CD4-positive, alpha-beta T cell (primary cell): ENCODE measurements around the gene PRTG. TPM values are rescaled to one million over a fixed set of nuclear protein-coding genes. Genes with fewer than 3 reads are reported as not detected.

ENCODE experiments used
- ATAC-seq: fragments of 200-7000 bp; cut with Tn5 transposase; one replicate; pipeline ENCODE4 v1.10.0; 2022; ENCODE audit warnings: mild to moderate bottlenecking; ENCODE audit not compliant: poor library complexity
- CTCF ChIA-PET: fragments of 350-600 bp; sonication (Branson Sonifier 250); formaldehyde crosslinking; loops from one replicate; lab custom pipeline; 2021; ENCODE audit warnings: antibody characterized with exemption, inconsistent platforms; lab: Charles Lee
- POLR2A ChIA-PET: fragments of 350-600 bp; sonication (Branson Sonifier 250); formaldehyde crosslinking; loops from one replicate; lab custom pipeline; 2021; ENCODE audit warnings: antibody characterized with exemption, inconsistent platforms; lab: Charles Lee
- DNase-seq, 14 experiments: peaks; one replicate each; pipeline ENCODE4 v3.0.0-alpha.2; 2013 to 2020; ENCODE audit warnings: mixed read lengths in 2 of 14
- H3K27ac ChIP-seq, 2 donors: one replicate each; pipeline versions ENCODE4 v1.5.1 to v1.7.0; 2013; ENCODE audit warnings: low read length in 2 of 2, low read depth in 1 of 2, mild to moderate bottlenecking in 1 of 2
- H3K27me3 ChIP-seq, 2 experiments: 1 replicate in 1 of 2; 2 replicates in 1 of 2; pipeline versions ENCODE4 v1.6.1 to v1.7.0; 2013; ENCODE audit warnings: low read length in 2 of 2, control low read depth in 1 of 2, mild to moderate bottlenecking in 1 of 2, moderate library complexity in 1 of 2; ENCODE audit not compliant: insufficient read depth in 2 of 2, control insufficient read depth in 1 of 2
- H3K36me3 ChIP-seq: one replicate; pipeline ENCODE4 v1.6.1; 2013; ENCODE audit warnings: low read length, control low read depth; ENCODE audit not compliant: insufficient read depth
- H3K4me1 ChIP-seq: one replicate; pipeline ENCODE4 v1.6.1; 2013; ENCODE audit warnings: low read length, control low read depth; ENCODE audit not compliant: insufficient read depth
- H3K4me3 ChIP-seq: one replicate; pipeline ENCODE4 v1.5.1; 2013; ENCODE audit warnings: mild to moderate bottlenecking, low read length, moderate library complexity
- H3K9me3 ChIP-seq, 2 experiments: 1 replicate in 1 of 2; 2 replicates in 1 of 2; pipeline versions ENCODE4 v1.6.1 to v1.7.0; 2013; ENCODE audit warnings: low read length in 2 of 2, mild to moderate bottlenecking in 2 of 2, control low read depth in 1 of 2, moderate library complexity in 1 of 2; ENCODE audit not compliant: control insufficient read depth in 1 of 2, insufficient read depth in 1 of 2
- H3K27ac Mint-ChIP-seq: one replicate; pipeline ENCODE4 v1.8.0; 2020; ENCODE audit warnings: mixed read lengths
- H3K27me3 Mint-ChIP-seq: one replicate; pipeline ENCODE4 v1.8.0; 2021; ENCODE audit warnings: mixed read lengths
- H3K36me3 Mint-ChIP-seq: one replicate; pipeline ENCODE4 v1.8.0; 2021; ENCODE audit warnings: low read depth, mixed read lengths
- H3K4me1 Mint-ChIP-seq: one replicate; pipeline ENCODE4 v1.8.0; 2021; ENCODE audit warnings: low read depth, mixed read lengths
- H3K4me3 Mint-ChIP-seq: one replicate; pipeline ENCODE4 v1.8.0; 2020; ENCODE audit warnings: mild to moderate bottlenecking, mixed read lengths
- H3K9me3 Mint-ChIP-seq: one replicate; pipeline ENCODE4 v1.8.0; 2020; ENCODE audit warnings: mixed read lengths
- CTCF ChIP-seq: fragments of 200-600 bp; IDR thresholded peaks from one replicate; pipeline ENCODE4 v1.8.0; 2022; ENCODE audit warnings: antibody characterized with exemption, mild to moderate bottlenecking
- intact Hi-C, 2 experiments: fragments of 100-400 bp; cut with DNase I in 1 of 2; cut with micrococcal nuclease in 1 of 2; formaldehyde crosslinking; loops; one replicate each; pipeline versions ENCODE4 v1.15.1 to v1.9.0; 2023 to 2025; cut with DNase I, micrococcal nuclease
- total RNA-seq, 174 experiments: library from RNA in 2 of 174; stranded (reverse) in 2 of 174; gene quantifications; one replicate each; pipeline ENCODE4 v1.2.3 and lab custom pipeline; 2021 to 2026

PRTG gene
- total RNA-seq, 2 experiments from 2014 or later, result not detected

- no peak overlapping the region for H3K4me3 Mint-ChIP-seq
- H3K4me3 ChIP-seq, result no peak overlapping the region
- ChIA-PET CTCF (no interaction called here), POLR2A (no interaction called here)
- no peaks in the 10 kb centered on the region for H3K36me3 ChIP-seq
- no peak for TF ChIP-seq CTCF
- ATAC-seq (no peak), DNase-seq (no peak)
- no peaks in the 10 kb centered on the region for H3K36me3 Mint-ChIP-seq
- H3K9me3 Mint-ChIP-seq, result no peaks in the 10 kb centered on the region
- no peaks in the 10 kb centered on the region for H3K4me1 ChIP-seq
- H3K27ac ChIP-seq, result no peak overlapping the region
- H3K27ac Mint-ChIP-seq, result no peak overlapping the region
- intact Hi-C loops, result no loop called here
- H3K9me3 ChIP-seq, result no peaks in the 10 kb centered on the region
- no peaks in the 10 kb centered on the region for H3K4me1 Mint-ChIP-seq
- peaks cover 8 to 12% of the 10 kb centered on the region in 2 experiments for H3K27me3 ChIP-seq
- H3K27me3 Mint-ChIP-seq, result peaks cover 57% of the 10 kb centered on the region
Observed at GRCh38 chr15:55574096-55574495, 168.9 kb downstream of the PRTG start.

- no peak for ATAC-seq
- H3K27me3 ChIP-seq, result peaks cover 8 to 12% of the 10 kb centered on the region in 2 experiments
- CTCF ChIA-PET, result no interaction called here
- Mint-ChIP-seq H3K9me3 (no peaks in the 10 kb centered on the region), H3K27ac (no peak overlapping the region), H3K4me1 (no peaks in the 10 kb centered on the region), H3K4me3 (no peak overlapping the region), H3K36me3 (no peaks in the 10 kb centered on the region), H3K27me3 (peaks cover 54% of the 10 kb centered on the region)
- H3K4me3 ChIP-seq, result no peak overlapping the region
- H3K36me3 ChIP-seq, result no peaks in the 10 kb centered on the region
- DNase-seq, result no peak
- TF ChIP-seq CTCF, result no peak
- no peaks in the 10 kb centered on the region for H3K9me3 ChIP-seq
- intact Hi-C loops, result no loop called here
- no peaks in the 10 kb centered on the region for H3K4me1 ChIP-seq
- H3K27ac ChIP-seq, result no peak overlapping the region
- POLR2A ChIA-PET, result no interaction called here
Observed at GRCh38 chr15:55573224-55573623, 169.7 kb downstream of the PRTG start.

GRCh38 chr15:55564347-55565145 lies 178.4 kb downstream of the PRTG start:
- Mint-ChIP-seq H3K36me3 (no peaks in the 10 kb centered on the region), H3K9me3 (peaks cover 4% of the 10 kb centered on the region), H3K27me3 (peaks cover 17% of the 10 kb centered on the region), H3K4me1 (no peaks in the 10 kb centered on the region), H3K4me3 (no peak overlapping the region), H3K27ac (no peak overlapping the region)
- Histone ChIP-seq H3K27me3 (peaks cover 0 to 1% of the 10 kb centered on the region in 2 experiments), H3K27ac (no peak overlapping the region), H3K9me3 (peaks cover 0 to 7% of the 10 kb centered on the region in 2 experiments), H3K4me1 (no peaks in the 10 kb centered on the region), H3K4me3 (no peak overlapping the region), H3K36me3 (no peaks in the 10 kb centered on the region)
- DNase-seq (no peak), ATAC-seq (no peak)
- no peak for TF ChIP-seq CTCF
- CTCF ChIA-PET, result no interaction called here
- POLR2A ChIA-PET, result no interaction called here
- intact Hi-C loops, result no loop called here
